GM20000 (cell line): Measurements from ENCODE around the gene CFAP20.

ENCODE experiments used
- DNase-seq: peaks from one replicate; pipeline ENCODE4 v3.0.0; 2012; ENCODE audit warnings: low spot score
- TF ChIP-seq, protein P1 (sequence below): IDR thresholded peaks from 2 replicates; pipeline ENCODE4 v1.5.1; 2012; ENCODE audit warnings: mild to moderate bottlenecking, control low read depth; ENCODE audit errors: extremely low read depth, missing control alignments

CFAP20 gene

DNA sequence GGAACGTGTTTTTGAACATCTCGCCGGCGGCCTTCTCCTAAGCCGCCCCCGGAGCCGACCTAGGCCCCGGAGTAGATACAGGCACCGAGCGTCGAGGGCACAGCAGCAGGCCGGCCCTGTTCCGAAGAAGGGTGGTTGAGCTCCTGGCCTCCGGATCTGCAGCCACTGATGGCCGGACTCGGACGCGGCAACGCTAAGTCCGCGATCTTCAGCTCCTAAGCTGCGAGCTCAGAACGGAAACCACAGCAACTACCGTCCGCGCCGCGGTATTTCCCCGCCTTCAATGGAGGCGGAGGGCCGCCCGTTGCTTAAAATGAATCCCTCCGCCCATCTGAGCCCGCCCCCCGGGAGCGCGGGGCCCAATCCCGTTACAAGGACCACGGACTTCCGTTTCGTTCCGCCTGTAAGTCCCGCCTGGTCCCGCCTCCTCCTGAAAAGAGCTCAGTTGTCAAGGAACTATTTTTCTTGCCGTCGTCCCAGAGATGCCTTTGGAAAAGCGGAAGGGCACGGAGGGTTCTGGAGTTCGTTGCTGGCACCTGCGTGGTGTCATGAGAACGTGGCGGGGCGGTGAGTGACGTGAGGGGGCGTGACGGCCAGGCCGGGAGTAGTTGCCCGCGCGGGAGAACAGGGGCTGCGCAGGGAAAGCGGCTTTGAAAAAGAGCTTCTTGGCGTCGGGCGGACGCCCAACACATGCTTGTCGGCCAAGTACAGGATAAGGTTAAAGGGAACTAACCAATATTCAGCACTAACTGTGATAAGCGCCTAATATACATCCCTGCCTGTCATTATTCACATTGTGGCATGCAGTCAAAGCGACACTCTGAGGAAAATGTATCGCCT lies at the start of gene CFAP20:
TSS of gene CFAP20 (minus strand) at position 285 of the 840 bp plus-strand sequence. CDS start at position 19, 266 bp downstream.
- peak; percentile 92 for DNase-seq
- TF ChIP-seq, protein P1, sequence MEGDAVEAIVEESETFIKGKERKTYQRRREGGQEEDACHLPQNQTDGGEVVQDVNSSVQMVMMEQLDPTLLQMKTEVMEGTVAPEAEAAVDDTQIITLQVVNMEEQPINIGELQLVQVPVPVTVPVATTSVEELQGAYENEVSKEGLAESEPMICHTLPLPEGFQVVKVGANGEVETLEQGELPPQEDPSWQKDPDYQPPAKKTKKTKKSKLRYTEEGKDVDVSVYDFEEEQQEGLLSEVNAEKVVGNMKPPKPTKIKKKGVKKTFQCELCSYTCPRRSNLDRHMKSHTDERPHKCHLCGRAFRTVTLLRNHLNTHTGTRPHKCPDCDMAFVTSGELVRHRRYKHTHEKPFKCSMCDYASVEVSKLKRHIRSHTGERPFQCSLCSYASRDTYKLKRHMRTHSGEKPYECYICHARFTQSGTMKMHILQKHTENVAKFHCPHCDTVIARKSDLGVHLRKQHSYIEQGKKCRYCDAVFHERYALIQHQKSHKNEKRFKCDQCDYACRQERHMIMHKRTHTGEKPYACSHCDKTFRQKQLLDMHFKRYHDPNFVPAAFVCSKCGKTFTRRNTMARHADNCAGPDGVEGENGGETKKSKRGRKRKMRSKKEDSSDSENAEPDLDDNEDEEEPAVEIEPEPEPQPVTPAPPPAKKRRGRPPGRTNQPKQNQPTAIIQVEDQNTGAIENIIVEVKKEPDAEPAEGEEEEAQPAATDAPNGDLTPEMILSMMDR = no peak

DNA sequence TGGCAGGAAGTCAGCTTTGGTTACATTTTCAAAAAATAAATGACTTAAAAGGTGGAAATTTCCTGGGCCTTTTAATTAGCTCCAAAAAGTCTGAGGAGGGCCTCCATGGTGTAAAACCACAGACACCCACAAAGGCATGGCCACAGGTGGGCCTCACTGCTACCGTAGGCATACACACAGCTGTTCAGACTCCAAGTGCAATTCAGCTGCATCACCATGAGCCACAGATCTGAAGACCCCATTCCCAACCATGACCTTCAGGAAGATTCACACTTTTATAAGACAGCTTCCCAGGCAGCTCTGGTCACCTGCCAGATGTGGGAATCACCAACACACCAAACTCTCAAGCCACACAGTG lies 48.2 kb upstream of the CFAP20 start:
- no peak for DNase-seq
- TF ChIP-seq, protein P1 = no peak

DNA sequence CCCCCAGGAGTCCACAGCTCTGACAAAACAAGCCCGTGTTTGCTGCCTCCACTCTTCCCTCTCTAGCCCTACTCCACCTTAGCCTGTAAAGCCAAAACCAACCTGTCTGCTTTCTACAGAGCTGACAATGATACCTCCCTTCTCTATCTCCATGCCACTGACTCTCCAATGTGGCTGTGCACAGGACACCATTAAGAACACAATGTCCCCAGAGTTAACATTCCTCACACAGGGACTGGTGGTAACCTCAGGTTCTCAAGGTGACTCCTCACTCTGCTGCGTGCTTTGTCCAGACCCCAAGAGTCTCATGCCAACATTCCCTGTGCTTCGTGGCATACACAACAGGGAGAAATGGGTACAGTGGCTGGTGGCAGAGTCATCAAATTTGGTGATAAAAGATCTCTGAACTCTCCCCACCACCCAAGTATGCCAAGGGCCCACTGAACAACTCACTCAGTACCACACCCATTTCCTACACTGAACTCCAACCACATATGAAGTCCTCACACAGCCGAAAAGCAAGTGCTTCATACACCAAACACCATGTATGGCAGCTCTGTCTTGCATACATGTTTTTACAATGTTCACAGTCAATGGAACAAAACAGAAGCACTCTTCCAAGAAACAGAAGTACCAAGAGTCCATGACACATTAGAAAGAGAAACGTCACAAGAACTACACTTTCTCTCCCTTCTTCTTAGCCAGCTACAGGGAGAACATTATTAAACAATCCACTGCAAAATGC lies 47.6 kb upstream of the CFAP20 start:
- TF ChIP-seq, protein P1 = no peak
- no peak for DNase-seq

DNA sequence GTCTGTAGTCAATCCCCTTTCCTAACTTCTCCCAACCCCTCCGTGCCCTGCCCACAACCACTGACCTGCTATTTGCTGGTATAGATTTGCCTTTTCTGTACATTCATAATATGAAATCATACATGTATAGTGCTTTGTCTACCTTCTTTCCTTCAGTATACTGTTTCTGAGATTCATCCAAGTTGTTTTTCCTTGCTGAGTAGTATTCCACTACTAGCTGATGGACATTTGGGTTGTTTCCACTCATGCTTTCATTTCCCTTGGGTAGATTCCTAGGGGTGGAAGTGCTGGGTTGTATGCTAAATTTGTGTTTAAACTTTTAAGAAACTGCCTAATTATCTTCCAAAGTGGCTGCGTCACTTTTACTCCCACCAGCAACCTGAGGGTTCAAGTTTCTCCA lies 41.0 kb upstream of the CFAP20 start:
- TF ChIP-seq, protein P1 = no peak
- no peak for DNase-seq

DNA sequence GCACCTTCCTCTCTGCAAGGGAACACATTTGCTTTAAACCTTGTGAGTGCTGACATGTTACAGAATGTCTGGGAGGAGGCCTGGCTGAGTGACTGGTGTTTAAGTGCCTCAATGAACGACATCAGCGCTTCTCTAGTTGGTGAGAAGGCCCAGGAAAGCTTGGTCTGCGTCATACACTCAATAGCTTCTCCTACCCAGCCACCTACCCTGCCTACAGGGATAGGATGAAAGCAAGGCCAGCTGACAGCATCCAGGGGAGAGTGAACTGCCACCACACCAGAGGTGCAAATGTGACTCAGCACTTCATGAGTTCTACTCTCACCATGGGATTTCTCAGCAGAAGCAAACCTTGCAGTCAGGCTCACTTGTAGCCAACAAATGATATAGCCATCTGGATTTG lies 31.7 kb upstream of the CFAP20 start:
- TF ChIP-seq, protein P1 = no peak
- DNase-seq = no peak

DNA sequence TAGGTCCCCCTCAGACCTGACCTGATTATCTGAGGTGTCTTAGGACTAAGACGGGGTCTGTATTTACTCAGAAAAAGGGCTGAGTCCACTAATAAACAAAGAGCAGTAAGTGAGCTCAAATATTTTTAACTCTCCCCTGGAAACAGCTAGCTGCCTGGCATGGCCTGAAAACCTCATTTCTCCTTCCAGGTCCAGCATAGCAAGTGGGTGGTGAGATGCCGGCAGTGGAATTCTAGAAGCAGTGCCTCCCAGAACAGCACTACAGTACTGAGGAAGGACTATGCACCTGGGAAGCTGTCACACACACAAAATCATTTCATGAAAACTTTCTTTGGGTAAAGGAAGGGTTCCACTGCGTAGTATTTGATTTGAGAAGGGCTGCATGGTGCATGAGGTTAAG lies 29.5 kb upstream of the CFAP20 start:
- TF ChIP-seq, protein P1 = no peak
- no peak for DNase-seq

DNA sequence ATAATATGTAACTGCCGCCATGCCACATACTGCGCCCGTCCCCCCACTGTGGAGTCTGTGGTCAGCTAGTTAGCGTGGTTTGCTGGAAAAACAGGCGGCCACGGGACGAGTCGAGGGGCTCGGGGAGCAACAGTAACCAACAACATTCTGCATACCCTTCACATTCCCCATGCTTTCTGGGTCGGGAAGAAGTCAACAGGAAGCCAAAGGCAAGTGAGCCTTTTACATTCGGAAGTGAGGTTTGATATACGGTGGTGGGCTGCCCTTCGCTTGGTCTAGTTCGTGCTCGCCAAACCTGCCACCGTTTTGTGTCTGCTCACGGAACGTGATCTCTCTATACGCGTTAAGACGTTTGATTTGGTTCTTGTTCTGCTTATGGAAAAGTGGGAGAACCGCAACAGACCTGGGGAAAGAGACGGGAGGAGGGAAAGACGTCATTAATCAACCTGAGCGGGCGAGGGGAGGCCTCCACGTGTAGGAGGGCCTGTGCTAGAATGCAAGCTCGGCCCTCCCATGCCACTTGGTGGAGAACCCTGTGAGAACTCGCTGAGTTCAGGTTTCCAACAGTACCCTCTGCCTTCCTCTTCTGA lies 28.9 kb upstream of the CFAP20 start:
- TF ChIP-seq, protein P1 = no peak
- DNase-seq = no peak
